Measurements from ENCODE around the gene YJU2. TPM values are rescaled to one million over a fixed set of nuclear protein-coding genes. Genes with fewer than 3 reads are reported as not detected.

The YJU2 gene
- total and polyA plus RNA-seq, 4 donors, result 6.5 to 12.7 (median 10.3) TPM

GRCh38 chr19:4278010-4278409, 31.1 kb downstream of the YJU2 start:
- Histone ChIP-seq H3K4me1 (ENCODE audit: control insufficient read depth in 4 of 4, insufficient read depth in 4 of 4, low read length in 3 of 4) (peaks cover 7 to 14% (median 9%) of the 10 kb centered on the region in 4 donors), H3K27ac (ENCODE audit: low read depth in 1 of 2, low read length in 2 of 2) (no peak overlapping the region), H3K9ac (ENCODE audit: low read depth in 1 of 2, low read length in 2 of 2) (no peak overlapping the region), H3K4me3 (ENCODE audit: low read depth in 1 of 3, low read length in 3 of 3) (no peak overlapping the region), H3K9me3 (ENCODE audit: control insufficient read depth in 4 of 4, low read length in 3 of 4) (no peaks in the 10 kb centered on the region), H3K27me3 (ENCODE audit: control insufficient read depth in 4 of 4, insufficient read depth in 4 of 4, low read length in 3 of 4) (no peaks in the 10 kb centered on the region), H3K36me3 (ENCODE audit: control insufficient read depth in 4 of 4, insufficient read depth in 3 of 4, low read depth in 1 of 4, low read length in 3 of 4) (no peaks in the 10 kb centered on the region)
- 52% methylated on average over 4 of the region's 4 CpGs for WGBS
- no peak for TF ChIP-seq TAF1 (conservative IDR thresholded peaks at IDR 0.05)
- TF ChIP-seq RAD21 (IDR thresholded peaks at IDR 0.05), result no peak
- TF ChIP-seq REST (IDR thresholded peaks at IDR 0.05), result no peak
- no peak for TF ChIP-seq YY1 (IDR thresholded peaks at IDR 0.05)
- TF ChIP-seq FOXA1 (IDR thresholded peaks at IDR 0.05), result no peak
- no peak for TF ChIP-seq GABPA (IDR thresholded peaks at IDR 0.05 in 1 of 2, conservative IDR thresholded peaks at IDR 0.05 in 1 of 2)
- no peak for TF ChIP-seq FOXA2 (IDR thresholded peaks at IDR 0.05)
- TF ChIP-seq SP1 (IDR thresholded peaks at IDR 0.05), result no peak
- TF ChIP-seq RXRA (IDR thresholded peaks at IDR 0.05), result no peak
- no peak for TF ChIP-seq ZBTB33 (IDR thresholded peaks at IDR 0.05)
- no peak for TF ChIP-seq JUND (IDR thresholded peaks at IDR 0.05)
- no peak for TF ChIP-seq CTCF (IDR thresholded peaks at IDR 0.05; ENCODE audit: low read depth, low read length, missing input control)
- no peak for TF ChIP-seq HNF4G (IDR thresholded peaks at IDR 0.05)
- no peak for TF ChIP-seq NR2F2 (IDR thresholded peaks at IDR 0.05)
- TF ChIP-seq MAX (IDR thresholded peaks at IDR 0.05), result no peak
- TF ChIP-seq EGR1 (IDR thresholded peaks at IDR 0.05; ENCODE audit: low read depth in 2 of 2), result no peak
- no peak for DNase-seq (ENCODE audit: low spot score)

All from liver (tissue), 9 donors.